Neural cell (in vitro differentiated cells): ENCODE results near the gene PRPS1L1. TPM values are rescaled to one million over a fixed set of nuclear protein-coding genes. Genes with fewer than 3 reads are reported as not detected.

Experiments used
- H2AFZ ChIP-seq: fragments of 200-600, 300-800 bp; sonication (generic), shearing (Covaris generic); 2 replicates; pipeline ENCODE4 v1.6.0; 2014; ENCODE audit warnings: low read depth, mild to moderate bottlenecking, antibody characterized with exemption, low read length, moderate library complexity
- H3F3A ChIP-seq: fragments of 200-600 bp; shearing (Covaris generic); 2 replicates; pipeline ENCODE4 v1.6.1; 2016; ENCODE audit warnings: mild to moderate bottlenecking, moderate library complexity, mixed read lengths, antibody characterized with exemption, low read length; ENCODE audit not compliant: insufficient read depth, poor library complexity, severe bottlenecking
- H3K27ac ChIP-seq: fragments of 200-600, 300-800 bp; sonication (generic), shearing (Covaris generic); 2 replicates; pipeline ENCODE4 v1.5.1; 2014; ENCODE audit warnings: mild to moderate bottlenecking, low read length, moderate library complexity
- H3K27me3 ChIP-seq: fragments of 300-800, 200-600 bp; sonication (generic), shearing (Covaris generic); 2 replicates; pipeline ENCODE4 v1.6.0; 2014; ENCODE audit warnings: mild to moderate bottlenecking, low read depth, low read length, moderate library complexity; ENCODE audit not compliant: insufficient read depth
- H3K36me3 ChIP-seq: fragments of 300-800, 200-600 bp; sonication (generic), shearing (Covaris generic); 2 replicates; pipeline ENCODE4 v1.5.1; 2014; ENCODE audit warnings: mild to moderate bottlenecking, antibody characterized with exemption, low read length, moderate library complexity; ENCODE audit not compliant: insufficient read depth
- H3K4me2 ChIP-seq: fragments of 300-800, 200-600 bp; sonication (generic), shearing (Covaris generic); 2 replicates; pipeline ENCODE4 v1.6.0; 2014; ENCODE audit warnings: mild to moderate bottlenecking, low read length
- H3K4me3 ChIP-seq: fragments of 300-800, 200-600 bp; sonication (generic), shearing (Covaris generic); 2 replicates; pipeline ENCODE4 v1.5.1; 2014; ENCODE audit warnings: mild to moderate bottlenecking, low read length, moderate library complexity
- H3K79me2 ChIP-seq: fragments of 200-600 bp; shearing (Covaris generic); replicated peaks from 2 replicates; pipeline ENCODE4 v1.6.0; 2014; ENCODE audit warnings: mild to moderate bottlenecking, low read length, moderate library complexity; ENCODE audit not compliant: insufficient read depth
- H3K9ac ChIP-seq: fragments of 300-800, 200-600 bp; sonication (generic), shearing (Covaris generic); 2 replicates; pipeline ENCODE4 v1.6.1; 2016; ENCODE audit warnings: mild to moderate bottlenecking, low read length, mixed read lengths
- H3K9me2 ChIP-seq: fragments of 200-600 bp; shearing (Covaris generic); 2 replicates; pipeline ENCODE4 v1.6.1; 2016; ENCODE audit warnings: mild to moderate bottlenecking, low read length, mixed read lengths; ENCODE audit not compliant: insufficient read depth
- H3K9me3 ChIP-seq: fragments of 200-600, 300-800 bp; sonication (generic), shearing (Covaris generic); 2 replicates; pipeline ENCODE4 v1.6.1; 2016; ENCODE audit warnings: mild to moderate bottlenecking, mixed run types, low read length, moderate library complexity, mixed read lengths
- H4K20me1 ChIP-seq: fragments of 200-600 bp; shearing (Covaris generic); 2 replicates; pipeline ENCODE4 v1.6.1; 2016; ENCODE audit warnings: mild to moderate bottlenecking, mixed run types; ENCODE audit not compliant: insufficient read depth
- EP300 ChIP-seq: fragments of 450-650 bp; conservative IDR thresholded peaks from 2 replicates; pipeline ENCODE4 v1.6.1; 2014; ENCODE audit warnings: antibody characterized with exemption, mild to moderate bottlenecking, moderate library complexity; ENCODE audit not compliant: poor library complexity, severe bottlenecking
- EZH2 ChIP-seq: fragments of 200-600, 300-800 bp; shearing (Covaris generic), sonication (generic); IDR thresholded peaks from 2 replicates; pipeline ENCODE4 v1.6.1; 2014; ENCODE audit warnings: antibody characterized with exemption, low read length, borderline replicate concordance, mild to moderate bottlenecking; ENCODE audit not compliant: insufficient read depth, poor library complexity, severe bottlenecking
- MXI1 ChIP-seq: fragments of 450-650 bp; conservative IDR thresholded peaks from 2 replicates; pipeline ENCODE4 v1.6.1; 2014; ENCODE audit warnings: antibody characterized with exemption, mild to moderate bottlenecking; ENCODE audit not compliant: poor library complexity, severe bottlenecking
- POLR2AphosphoS5 ChIP-seq: IDR thresholded peaks from 2 replicates; pipeline ENCODE4 v1.6.1; 2012
- RAD21 ChIP-seq: fragments of 450-650 bp; conservative IDR thresholded peaks from 2 replicates; pipeline ENCODE4 v1.6.1; 2014; ENCODE audit warnings: antibody characterized with exemption, mild to moderate bottlenecking, moderate library complexity
- SMC3 ChIP-seq: fragments of 450-650 bp; conservative IDR thresholded peaks from 2 replicates; pipeline ENCODE4 v1.6.1; 2014; ENCODE audit warnings: antibody characterized with exemption, mild to moderate bottlenecking, moderate library complexity; ENCODE audit not compliant: poor library complexity
- TAF1 ChIP-seq: IDR thresholded peaks from 2 replicates; pipeline ENCODE4 v1.6.1; 2012; ENCODE audit warnings: low read depth
- polyA plus RNA-seq: library from polyadenylated mRNA; depleted of rRNA; stranded (reverse); fragments of >200 nt; gene quantifications from 2 replicates; pipeline ENCODE4 v1.2.3, GENCODE V29; 2014
- TF ChIP-seq, protein P1 (sequence below): fragments of 450-650 bp; IDR thresholded peaks from 2 replicates; pipeline ENCODE4 v1.5.1; 2014; ENCODE audit warnings: antibody characterized with exemption, mild to moderate bottlenecking, moderate library complexity; ENCODE audit not compliant: poor library complexity, severe bottlenecking
- TF ChIP-seq, protein P2 (sequence below): IDR thresholded peaks from 2 replicates; pipeline ENCODE4 v1.6.1; 2012; ENCODE audit warnings: borderline replicate concordance

Gene PRPS1L1
- polyA plus RNA-seq, 1 donor from 2014 or later = not detected

- Histone ChIP-seq H3K4me2 (no peak overlapping the region), H2AFZ (no peak overlapping the region), H3K36me3 (no peaks in the 10 kb centered on the region), H4K20me1 (no peaks in the 10 kb centered on the region), H3K9me2 (no peaks in the 10 kb centered on the region), H3F3A (no peaks in the 10 kb centered on the region), H3K4me3 (no peak overlapping the region), H3K27me3 (no peaks in the 10 kb centered on the region), H3K79me2 (no peaks in the 10 kb centered on the region), H3K27ac (no peak overlapping the region), H3K9me3 (no peaks in the 10 kb centered on the region), H3K9ac (no peak overlapping the region)
- TF ChIP-seq MXI1 (no peak), TAF1 (no peak), POLR2AphosphoS5 (no peak), RAD21 (no peak), SMC3 (no peak), EZH2 (no peak), EP300 (no peak)
- TF ChIP-seq, protein P1, sequence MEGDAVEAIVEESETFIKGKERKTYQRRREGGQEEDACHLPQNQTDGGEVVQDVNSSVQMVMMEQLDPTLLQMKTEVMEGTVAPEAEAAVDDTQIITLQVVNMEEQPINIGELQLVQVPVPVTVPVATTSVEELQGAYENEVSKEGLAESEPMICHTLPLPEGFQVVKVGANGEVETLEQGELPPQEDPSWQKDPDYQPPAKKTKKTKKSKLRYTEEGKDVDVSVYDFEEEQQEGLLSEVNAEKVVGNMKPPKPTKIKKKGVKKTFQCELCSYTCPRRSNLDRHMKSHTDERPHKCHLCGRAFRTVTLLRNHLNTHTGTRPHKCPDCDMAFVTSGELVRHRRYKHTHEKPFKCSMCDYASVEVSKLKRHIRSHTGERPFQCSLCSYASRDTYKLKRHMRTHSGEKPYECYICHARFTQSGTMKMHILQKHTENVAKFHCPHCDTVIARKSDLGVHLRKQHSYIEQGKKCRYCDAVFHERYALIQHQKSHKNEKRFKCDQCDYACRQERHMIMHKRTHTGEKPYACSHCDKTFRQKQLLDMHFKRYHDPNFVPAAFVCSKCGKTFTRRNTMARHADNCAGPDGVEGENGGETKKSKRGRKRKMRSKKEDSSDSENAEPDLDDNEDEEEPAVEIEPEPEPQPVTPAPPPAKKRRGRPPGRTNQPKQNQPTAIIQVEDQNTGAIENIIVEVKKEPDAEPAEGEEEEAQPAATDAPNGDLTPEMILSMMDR = no peak
- TF ChIP-seq, protein P2, sequence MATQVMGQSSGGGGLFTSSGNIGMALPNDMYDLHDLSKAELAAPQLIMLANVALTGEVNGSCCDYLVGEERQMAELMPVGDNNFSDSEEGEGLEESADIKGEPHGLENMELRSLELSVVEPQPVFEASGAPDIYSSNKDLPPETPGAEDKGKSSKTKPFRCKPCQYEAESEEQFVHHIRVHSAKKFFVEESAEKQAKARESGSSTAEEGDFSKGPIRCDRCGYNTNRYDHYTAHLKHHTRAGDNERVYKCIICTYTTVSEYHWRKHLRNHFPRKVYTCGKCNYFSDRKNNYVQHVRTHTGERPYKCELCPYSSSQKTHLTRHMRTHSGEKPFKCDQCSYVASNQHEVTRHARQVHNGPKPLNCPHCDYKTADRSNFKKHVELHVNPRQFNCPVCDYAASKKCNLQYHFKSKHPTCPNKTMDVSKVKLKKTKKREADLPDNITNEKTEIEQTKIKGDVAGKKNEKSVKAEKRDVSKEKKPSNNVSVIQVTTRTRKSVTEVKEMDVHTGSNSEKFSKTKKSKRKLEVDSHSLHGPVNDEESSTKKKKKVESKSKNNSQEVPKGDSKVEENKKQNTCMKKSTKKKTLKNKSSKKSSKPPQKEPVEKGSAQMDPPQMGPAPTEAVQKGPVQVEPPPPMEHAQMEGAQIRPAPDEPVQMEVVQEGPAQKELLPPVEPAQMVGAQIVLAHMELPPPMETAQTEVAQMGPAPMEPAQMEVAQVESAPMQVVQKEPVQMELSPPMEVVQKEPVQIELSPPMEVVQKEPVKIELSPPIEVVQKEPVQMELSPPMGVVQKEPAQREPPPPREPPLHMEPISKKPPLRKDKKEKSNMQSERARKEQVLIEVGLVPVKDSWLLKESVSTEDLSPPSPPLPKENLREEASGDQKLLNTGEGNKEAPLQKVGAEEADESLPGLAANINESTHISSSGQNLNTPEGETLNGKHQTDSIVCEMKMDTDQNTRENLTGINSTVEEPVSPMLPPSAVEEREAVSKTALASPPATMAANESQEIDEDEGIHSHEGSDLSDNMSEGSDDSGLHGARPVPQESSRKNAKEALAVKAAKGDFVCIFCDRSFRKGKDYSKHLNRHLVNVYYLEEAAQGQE = no peak
Observed at GRCh38 chr7:18018296-18019215, 9.1 kb downstream of the PRPS1L1 start.

GRCh38 chr7:18016547-18017444 lies 10.8 kb downstream of the PRPS1L1 start:
- Histone ChIP-seq H2AFZ (no peak overlapping the region), H3K9ac (no peak overlapping the region), H3K4me2 (no peak overlapping the region), H3K27ac (no peak overlapping the region), H3K79me2 (no peaks in the 10 kb centered on the region), H3K4me3 (no peak overlapping the region), H3F3A (no peaks in the 10 kb centered on the region), H4K20me1 (no peaks in the 10 kb centered on the region), H3K36me3 (no peaks in the 10 kb centered on the region), H3K9me3 (no peaks in the 10 kb centered on the region), H3K9me2 (no peaks in the 10 kb centered on the region), H3K27me3 (no peaks in the 10 kb centered on the region)
- no peak for TF ChIP-seq MXI1
- no peak for TF ChIP-seq RAD21
- no peak for TF ChIP-seq SMC3
- TF ChIP-seq EZH2 = no peak
- no peak for TF ChIP-seq TAF1
- no peak for TF ChIP-seq EP300
- TF ChIP-seq POLR2AphosphoS5 = no peak
- TF ChIP-seq, protein P1 = no peak
- TF ChIP-seq, protein P2 = no peak
